GM13977 (cell line): ENCODE results near the gene PRR14.

ENCODE experiments used
- DNase-seq: peaks from one replicate; pipeline ENCODE4 v3.0.0; 2012; ENCODE audit warnings: low spot score
- in situ Hi-C: fragments of 300-500 bp; cut with MboI; formaldehyde crosslinking; loops from one replicate; pipeline ENCODE4 v1.12.0; 2022; ENCODE audit warnings: low sequenced_read_pairs, low pct_unique_long_range_greater_than_20kb, mixed read lengths, inconsistent platforms; ENCODE audit not compliant: unreplicated experiment
- TF ChIP-seq, protein P1 (sequence below): IDR thresholded peaks from 2 replicates; pipeline ENCODE4 v1.5.1; 2012; ENCODE audit warnings: mild to moderate bottlenecking, control low read depth; ENCODE audit not compliant: insufficient read depth; ENCODE audit errors: extremely low read depth, missing control alignments

The PRR14 gene

DNA sequence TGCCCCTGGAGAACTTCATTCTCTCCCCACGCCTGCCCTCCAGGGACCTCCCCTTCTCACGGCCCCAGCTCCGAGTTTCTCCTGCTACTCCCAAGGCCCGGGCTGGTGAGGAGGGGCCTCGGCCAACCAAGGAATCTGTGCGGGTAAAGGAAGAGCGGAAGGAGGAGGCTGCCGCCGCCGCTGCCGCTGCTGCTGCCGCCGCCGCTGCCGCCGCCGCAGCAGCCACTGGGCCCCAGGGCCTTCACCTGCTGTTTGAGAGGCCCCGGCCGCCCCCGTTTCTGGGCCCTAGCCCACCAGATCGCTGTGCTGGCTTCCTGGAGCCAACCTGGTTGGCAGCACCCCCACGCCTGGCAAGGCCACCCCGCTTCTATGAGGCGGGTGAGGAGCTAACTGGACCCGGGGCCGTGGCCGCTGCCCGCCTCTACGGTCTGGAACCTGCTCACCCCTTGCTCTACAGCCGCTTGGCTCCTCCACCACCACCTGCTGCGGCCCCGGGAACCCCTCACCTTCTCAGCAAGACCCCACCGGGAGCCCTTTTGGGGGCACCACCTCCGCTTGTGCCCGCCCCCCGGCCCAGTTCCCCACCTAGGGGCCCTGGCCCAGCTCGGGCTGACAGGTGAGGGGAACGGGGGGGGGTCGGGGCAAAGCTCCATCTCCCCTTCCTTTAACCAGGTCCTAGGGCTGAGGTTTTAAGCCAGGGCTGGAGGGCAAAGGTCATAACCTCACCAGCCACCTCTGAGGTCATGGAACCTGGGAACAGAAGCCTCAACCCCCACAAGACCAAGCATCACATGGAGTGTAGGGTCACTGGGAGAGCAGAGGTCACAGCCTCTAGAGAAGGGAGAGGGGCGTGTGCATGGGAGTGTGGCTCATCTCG lies 18.5 kb downstream of the PRR14 start:
- TF ChIP-seq, protein P1, sequence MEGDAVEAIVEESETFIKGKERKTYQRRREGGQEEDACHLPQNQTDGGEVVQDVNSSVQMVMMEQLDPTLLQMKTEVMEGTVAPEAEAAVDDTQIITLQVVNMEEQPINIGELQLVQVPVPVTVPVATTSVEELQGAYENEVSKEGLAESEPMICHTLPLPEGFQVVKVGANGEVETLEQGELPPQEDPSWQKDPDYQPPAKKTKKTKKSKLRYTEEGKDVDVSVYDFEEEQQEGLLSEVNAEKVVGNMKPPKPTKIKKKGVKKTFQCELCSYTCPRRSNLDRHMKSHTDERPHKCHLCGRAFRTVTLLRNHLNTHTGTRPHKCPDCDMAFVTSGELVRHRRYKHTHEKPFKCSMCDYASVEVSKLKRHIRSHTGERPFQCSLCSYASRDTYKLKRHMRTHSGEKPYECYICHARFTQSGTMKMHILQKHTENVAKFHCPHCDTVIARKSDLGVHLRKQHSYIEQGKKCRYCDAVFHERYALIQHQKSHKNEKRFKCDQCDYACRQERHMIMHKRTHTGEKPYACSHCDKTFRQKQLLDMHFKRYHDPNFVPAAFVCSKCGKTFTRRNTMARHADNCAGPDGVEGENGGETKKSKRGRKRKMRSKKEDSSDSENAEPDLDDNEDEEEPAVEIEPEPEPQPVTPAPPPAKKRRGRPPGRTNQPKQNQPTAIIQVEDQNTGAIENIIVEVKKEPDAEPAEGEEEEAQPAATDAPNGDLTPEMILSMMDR: no peak
- DNase-seq: no peak
- in situ Hi-C loops: no loop called here

DNA sequence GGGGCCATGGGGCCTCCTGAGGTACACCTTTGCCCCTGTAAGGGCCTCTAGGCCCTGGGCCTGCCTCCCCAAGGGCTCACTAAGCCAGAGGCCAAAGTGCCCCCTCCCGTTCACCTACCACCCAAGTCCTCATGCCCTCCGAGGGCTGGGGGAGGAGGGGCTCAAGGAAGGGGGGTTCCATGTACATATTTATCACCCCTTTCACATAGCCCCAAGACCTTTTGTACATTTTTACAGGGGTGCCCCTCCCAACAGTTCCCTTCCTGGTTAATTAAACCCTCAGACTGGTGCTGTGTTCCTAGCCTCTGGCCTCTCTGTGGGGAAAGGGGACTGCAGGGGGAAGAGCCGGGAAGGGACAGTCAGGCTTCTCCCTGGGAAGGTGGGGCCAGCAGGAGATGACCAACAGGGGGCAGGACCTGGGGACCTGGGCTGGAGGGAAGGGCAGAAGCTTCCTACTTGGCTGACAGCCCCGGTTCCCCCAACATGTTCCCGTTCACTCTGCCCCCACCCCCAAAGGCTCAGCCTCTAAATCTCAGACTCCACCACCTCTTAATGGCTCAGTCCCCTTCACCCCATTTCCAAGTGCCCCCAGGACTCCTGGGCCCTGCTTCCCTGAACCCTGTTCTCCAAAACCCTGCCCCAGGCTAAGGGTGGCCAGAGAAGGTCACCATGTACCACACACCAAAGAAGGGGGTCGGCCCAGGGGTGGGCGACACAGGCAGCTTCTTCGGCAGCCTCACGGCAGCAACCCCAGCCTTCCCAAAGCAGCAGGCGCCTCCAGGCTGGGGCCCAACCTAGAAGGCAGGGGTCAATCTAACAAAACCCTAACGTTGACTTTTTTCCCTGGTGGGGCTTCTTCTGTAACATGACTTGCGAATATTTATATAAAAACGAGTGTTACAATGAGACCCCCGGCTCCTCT lies 19.4 kb downstream of the PRR14 start:
- TF ChIP-seq, protein P1: peak; percentile 10
- DNase-seq: no peak
- in situ Hi-C loops: no loop called here

DNA sequence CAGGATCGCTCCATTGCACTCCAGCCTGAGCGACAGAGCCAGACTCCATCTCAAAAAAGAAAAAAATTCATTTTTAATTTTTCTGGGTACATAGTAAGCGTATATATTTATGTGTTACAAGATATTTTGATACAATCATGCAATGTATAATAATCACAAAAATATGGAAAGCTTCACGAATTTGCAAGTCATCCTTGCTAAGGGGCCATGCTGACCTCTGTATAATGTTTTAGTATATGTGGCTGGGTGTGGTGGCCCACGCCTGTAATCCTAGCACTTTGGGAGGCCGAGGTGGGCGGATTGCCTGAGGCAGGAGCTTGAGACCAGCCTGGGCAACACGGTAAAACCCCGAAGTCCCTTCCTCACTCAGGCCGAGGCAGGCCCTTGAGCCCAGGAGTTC lies 24.4 kb downstream of the PRR14 start:
- TF ChIP-seq, protein P1: no peak
- no peak for DNase-seq
- in situ Hi-C loops: no loop called here

DNA sequence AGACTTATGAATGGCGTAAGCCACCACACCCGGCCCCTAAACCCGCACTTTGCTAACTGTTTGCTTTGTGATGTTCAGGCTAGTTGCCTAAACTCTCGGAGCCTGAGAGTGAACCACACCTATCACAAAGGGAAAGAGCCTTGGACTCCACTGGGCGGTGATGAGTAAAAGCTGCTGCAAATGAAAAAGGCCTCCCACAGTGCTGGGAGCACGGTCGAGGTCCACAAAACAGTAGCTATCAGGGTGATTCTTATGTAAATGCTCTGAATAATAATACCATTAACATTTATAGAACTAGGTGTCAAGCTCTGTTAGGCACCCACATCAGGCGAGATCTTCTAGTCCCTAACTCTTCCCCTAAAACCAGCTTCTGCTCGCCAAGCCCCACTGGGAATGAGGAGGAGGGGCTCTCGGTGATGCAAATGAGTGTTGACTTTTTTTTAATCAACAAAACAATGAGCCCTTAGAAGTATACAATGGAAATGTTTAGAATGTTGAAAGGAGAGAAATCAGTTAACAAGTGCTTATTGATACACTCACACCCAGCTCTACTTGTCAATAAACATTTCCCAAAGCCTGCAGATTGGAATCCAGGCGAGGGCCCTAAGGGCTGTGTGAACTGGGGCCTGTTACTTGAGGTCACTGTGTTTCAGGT lies 27.3 kb downstream of the PRR14 start:
- TF ChIP-seq, protein P1: no peak
- no peak for DNase-seq
- in situ Hi-C loops: no loop called here

DNA sequence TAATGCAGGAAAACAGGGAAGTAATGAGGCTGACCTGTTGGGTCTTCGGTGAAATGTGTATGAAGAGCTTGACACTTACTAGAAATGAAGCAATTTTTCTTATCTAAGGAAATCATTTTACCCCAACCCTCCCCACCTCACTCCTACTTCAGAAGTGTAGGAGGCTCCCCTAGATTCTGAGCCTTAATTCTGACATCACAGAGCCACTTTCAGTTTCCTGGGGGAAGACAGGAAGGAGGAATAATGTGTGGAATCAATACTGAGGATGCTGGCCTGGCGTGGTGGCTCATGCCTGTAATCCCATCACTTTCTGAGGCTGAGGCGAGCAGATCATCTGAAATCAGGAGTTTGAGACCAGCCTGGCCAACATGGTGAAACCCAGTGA lies 27.8 kb downstream of the PRR14 start:
- TF ChIP-seq, protein P1: no peak
- no peak for DNase-seq
- in situ Hi-C loops: no loop called here

- TF ChIP-seq, protein P1: no peak
- in situ Hi-C loops: no loop called here
- DNase-seq: no peak
These were observed 29.6 kb downstream of the PRR14 start for GRCh38 chr16:30680326-30680725.
